GM12878 (cell line): ENCODE measurements around the gene SEMA3C. TPM values are rescaled to one million over a fixed set of nuclear protein-coding genes. Genes with fewer than 3 reads are reported as not detected.

Experiments
- ATAC-seq: fragments of 200-7000 bp; cut with Tn5 transposase; 3 replicates; pipeline ENCODE4 v1.9.1; 2020; ENCODE audit warnings: mild to moderate bottlenecking, moderate library complexity
- BruUV-seq: library from RNA; stranded (reverse); fragments of 400-500 nt; replicated peaks from 2 replicates; lab custom pipeline; 2021; lab: Mats Ljungman, UMichigan
- CTCF ChIA-PET: fragments of 300-600 bp; sonication (Branson Sonifier 250); formaldehyde crosslinking; extraction: SDS; loops from one replicate; lab custom pipeline; 2021; ENCODE audit warnings: inconsistent platforms; lab: Yijun Ruan, JAX
- POLR2A ChIA-PET: fragments of 350-600 bp; formaldehyde crosslinking; extraction: SDS; loops from one replicate; lab custom pipeline; 2021; ENCODE audit warnings: inconsistent platforms; lab: Charles Lee
- RAD21 ChIA-PET: fragments of 300-600 bp; sonication (Branson Sonifier 250); formaldehyde crosslinking; loops from one replicate; lab custom pipeline; 2023; ENCODE audit warnings: antibody characterized with exemption; ENCODE audit not compliant: unreplicated experiment; lab: Charles Lee
- SMC1A ChIA-PET: fragments of 300-600 bp; sonication (Branson Sonifier 250); formaldehyde crosslinking; loops from one replicate; lab custom pipeline; 2023; ENCODE audit not compliant: unreplicated experiment, uncharacterized antibody; lab: Charles Lee
- DNase-seq: peaks from one replicate; pipeline ENCODE4 v3.0.0-alpha.2; 2011; ENCODE audit warnings: low read depth, low spot score
- FAIRE-seq: peaks from 3 replicates; lab custom pipeline; 2011; peaks lifted over from hg19 to GRCh38; lab: Jason Lieb, UNC
- H2AFZ ChIP-seq: 2 replicates; pipeline ENCODE4 v1.6.0; 2011; ENCODE audit warnings: low read depth, low read length, control low read depth; ENCODE audit not compliant: control insufficient read depth
- H3K27ac ChIP-seq: 2 replicates; pipeline ENCODE4 v1.5.1; 2011; ENCODE audit warnings: control low read depth; ENCODE audit not compliant: control insufficient read depth, insufficient read depth
- H3K27me3 ChIP-seq, 2 experiments: replicated peaks in 1 of 2; 2 replicates each; pipeline versions ENCODE4 v1.6.0 to v1.6.1; 2011; ENCODE audit warnings: low read length in 1 of 2; ENCODE audit not compliant: control insufficient read depth in 2 of 2, insufficient read depth in 2 of 2
- H3K36me3 ChIP-seq, 2 experiments: 2 replicates each; pipeline ENCODE4 v1.5.1; 2011; ENCODE audit warnings: low read length in 1 of 2; ENCODE audit not compliant: control insufficient read depth in 2 of 2, insufficient read depth in 2 of 2
- H3K4me1 ChIP-seq: 2 replicates; pipeline ENCODE4 v1.6.1; 2011; ENCODE audit warnings: mild to moderate bottlenecking, low read length, moderate library complexity, mixed read lengths; ENCODE audit not compliant: control insufficient read depth, insufficient read depth
- H3K4me2 ChIP-seq: 2 replicates; pipeline ENCODE4 v1.6.0; 2011; ENCODE audit warnings: control low read depth; ENCODE audit not compliant: control insufficient read depth, insufficient read depth
- H3K4me3 ChIP-seq: fragments of 200-600 bp; sonication (generic); 2 replicates; pipeline ENCODE4 v1.5.1; 2016
- H3K79me2 ChIP-seq: 2 replicates; pipeline ENCODE4 v1.6.0; 2011; ENCODE audit warnings: low read length; ENCODE audit not compliant: control insufficient read depth, insufficient read depth
- H3K9ac ChIP-seq: 2 replicates; pipeline ENCODE4 v1.8.0; 2011; ENCODE audit warnings: low read length, control low read depth, mixed read lengths; ENCODE audit not compliant: control insufficient read depth, insufficient read depth
- H3K9me3 ChIP-seq: replicated peaks from 3 replicates; pipeline ENCODE4 v1.5.1; 2011; ENCODE audit warnings: mild to moderate bottlenecking, low read length; ENCODE audit not compliant: control insufficient read depth, insufficient read depth
- H4K20me1 ChIP-seq: 2 replicates; pipeline ENCODE4 v1.6.0; 2011; ENCODE audit not compliant: control insufficient read depth, insufficient read depth
- E2F4 ChIP-seq: IDR thresholded peaks from 2 replicates; pipeline ENCODE4 v1.6.1; 2012; ENCODE audit warnings: low read depth, low read length, improper control_type of control experiment
- EED ChIP-seq: sonication (generic); IDR thresholded peaks from 2 replicates; pipeline ENCODE4 v1.6.1; 2016; ENCODE audit warnings: antibody characterized with exemption, low read depth
- KLF5 ChIP-seq: fragments of 450-650 bp; IDR thresholded peaks from 2 replicates; pipeline ENCODE4 v1.6.1; 2014; ENCODE audit warnings: mild to moderate bottlenecking; ENCODE audit not compliant: partially characterized antibody
- MTA3 ChIP-seq: IDR thresholded peaks from 2 replicates; pipeline ENCODE4 v1.6.1; 2012; ENCODE audit warnings: low read length, inconsistent platforms, borderline replicate concordance
- NR2F1 ChIP-seq: fragments of 450-650 bp; conservative IDR thresholded peaks from 2 replicates; pipeline ENCODE4 v1.6.1; 2017; ENCODE audit warnings: mild to moderate bottlenecking
- RB1 ChIP-seq: fragments of 450-650 bp; formaldehyde crosslinking; IDR thresholded peaks from 2 replicates; pipeline ENCODE4 v1.6.1; 2017; ENCODE audit warnings: mild to moderate bottlenecking, borderline replicate concordance
- SUZ12 ChIP-seq: fragments of 200-600 bp; sonication (generic); IDR thresholded peaks from one replicate; pipeline ENCODE4 v1.6.1; 2018; ENCODE audit warnings: antibody characterized with exemption, mild to moderate bottlenecking; ENCODE audit not compliant: unreplicated experiment
- YY1 ChIP-seq: IDR thresholded peaks from 2 replicates; pipeline ENCODE4 v1.6.1; 2011; ENCODE audit warnings: low read depth, mild to moderate bottlenecking, low read length
- WGBS: methylation state at CpG from one replicate; pipeline ENCODE4 v1.1.6; 2016; ENCODE audit warnings: low lambda C conversion rate; ENCODE audit not compliant: insufficient replicate concordance, insufficient coverage; ENCODE audit errors: missing lambda C conversion rate; 5-methylcytosine and 5-hydroxymethylcytosine counted together
- in situ Hi-C: fragments of 300-500 bp; cut with MboI; formaldehyde crosslinking; loops from 9 replicates; pipeline ENCODE4 v1.14.3; 2018; ENCODE audit warnings: mixed read lengths
- intact Hi-C: fragments of 100-400 bp; cut with micrococcal nuclease; formaldehyde crosslinking; loops from one replicate; pipeline ENCODE4 v1.14.2; 2022; ENCODE audit not compliant: unreplicated experiment
- polyA plus RNA-seq, 11 experiments: library from polyadenylated mRNA; depleted of rRNA in 4 of 11; unstranded in 6 of 11; stranded (reverse) in 5 of 11; fragments of >200 nt; fragmentation: Nextera tagmentation in 4 of 11; fragmentation: Illumina TruSeq in 1 of 11; extraction: Ambion mirVana in 4 of 11; extraction: Trizol in 1 of 11; gene quantifications; 1 replicate in 1 of 11; 2 replicates in 10 of 11; pipeline versions ENCODE4 v1.2.1 to v1.2.3, GENCODE V29; 2011 to 2016; ENCODE audit warnings: inconsistent platforms in 2 of 11, missing spikeins in 2 of 11, low read depth in 1 of 11
- total RNA-seq, 4 experiments: library from RNA; depleted of rRNA in 3 of 4; stranded (reverse); fragments of >200 nt in 3 of 4; fragmentation: Illumina TruSeq in 1 of 4; extraction: Trizol in 1 of 4; gene quantifications; 2 replicates each; pipeline versions ENCODE4 v1.2.1 to v1.2.3, GENCODE V29; 2013 to 2021
- TF ChIP-seq, protein P1 (sequence below): fragments of 450-650 bp; conservative IDR thresholded peaks from 2 replicates; pipeline ENCODE4 v1.6.1; 2017; ENCODE audit warnings: mild to moderate bottlenecking, moderate library complexity

Gene SEMA3C
- total and polyA plus RNA-seq, 10 of the 15 experiments (the other 5 are each of a cell fraction or from before 2014, with no cell fraction given) = 0.01 to 0.41 (median 0.11) TPM; not detected in 6

DNA sequence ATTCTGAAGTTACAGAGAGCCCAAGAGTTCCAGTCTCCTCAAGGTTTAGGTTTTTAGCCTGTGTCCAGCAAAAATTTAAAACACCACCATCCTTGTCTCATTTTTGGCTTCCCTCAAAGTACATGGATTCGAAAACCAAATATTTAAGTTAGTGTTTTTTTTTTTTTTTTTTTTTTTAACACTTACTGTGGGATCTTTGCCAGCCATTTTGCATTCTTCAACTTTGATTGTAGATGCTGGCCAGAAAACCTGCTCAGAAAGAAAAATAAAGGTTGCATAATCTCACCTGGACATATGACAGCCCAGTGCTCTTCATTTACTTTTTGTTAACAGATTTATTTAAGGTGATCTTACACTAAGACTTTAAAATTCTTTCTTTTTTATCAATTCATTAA, 91.6 kb downstream of the SEMA3C start:
- no peak overlapping the region for H2AFZ ChIP-seq
- no peak overlapping the region for H3K9ac ChIP-seq
- no peaks in the 10 kb centered on the region for H3K9me3 ChIP-seq
- SMC1A ChIA-PET = no interaction called here
- H4K20me1 ChIP-seq = no peaks in the 10 kb centered on the region
- no peaks in the 10 kb centered on the region for H3K27me3 ChIP-seq
- H3K4me2 ChIP-seq = no peak overlapping the region
- H3K36me3 ChIP-seq = no peaks in the 10 kb centered on the region
- no peak overlapping the region for H3K27ac ChIP-seq
- intact Hi-C loops (no loop called here), in situ Hi-C loops (no loop called here)
- POLR2A ChIA-PET = no interaction called here
- RAD21 ChIA-PET = no interaction called here
- CTCF ChIA-PET = no interaction called here
- ATAC-seq (no peak), FAIRE-seq (no peak), DNase-seq (no peak)
- no peak overlapping the region for H3K4me3 ChIP-seq
- no peaks in the 10 kb centered on the region for H3K4me1 ChIP-seq
- no peaks in the 10 kb centered on the region for H3K79me2 ChIP-seq
- TF ChIP-seq EED (no peak), NR2F1 (no peak), RB1 (no peak)
- BruUV-seq = no TSS peak
- WGBS = 0% methylated on average over 1 of the region's 1 CpG

DNA sequence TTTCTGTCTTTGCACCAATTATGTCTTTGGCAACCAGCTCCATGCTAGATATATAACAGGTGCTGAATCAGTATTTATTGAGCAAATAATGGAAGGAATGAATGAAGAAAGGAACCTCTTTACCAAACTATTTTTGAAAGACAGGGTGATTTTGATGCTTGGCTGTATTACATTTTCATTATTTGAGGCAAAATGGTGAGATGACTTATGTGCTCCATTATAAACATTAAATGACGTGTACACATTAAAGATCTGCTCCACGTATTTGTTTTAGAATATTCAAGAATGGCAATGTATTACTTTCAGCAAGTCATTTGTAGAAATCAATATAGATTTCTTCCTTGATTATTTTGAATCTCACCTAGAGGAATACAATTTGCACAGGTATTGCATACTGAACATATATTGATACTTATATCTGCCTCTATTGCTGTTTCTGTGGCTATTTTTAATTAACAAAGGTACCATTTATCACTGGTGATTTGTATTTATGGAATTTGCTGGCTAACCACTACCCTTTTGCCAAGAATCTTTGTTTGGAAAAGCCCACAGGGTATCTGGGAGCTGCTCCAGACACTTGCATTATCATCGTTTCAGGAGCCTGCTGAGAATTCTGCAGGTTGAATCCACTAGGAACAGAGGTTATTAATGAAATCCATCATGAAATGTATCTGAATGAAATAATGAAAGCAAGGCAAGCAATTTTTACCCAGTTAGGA, 92.2 kb downstream of the SEMA3C start:
- Histone ChIP-seq H4K20me1 (no peaks in the 10 kb centered on the region), H3K4me3 (no peak overlapping the region), H3K9ac (no peak overlapping the region), H3K27me3 (no peaks in the 10 kb centered on the region), H3K4me2 (no peak overlapping the region)
- CTCF ChIA-PET = no interaction called here
- ATAC-seq (no peak), DNase-seq (no peak)
- TF ChIP-seq SUZ12 (no peak), MTA3 (no peak), KLF5 (no peak), E2F4 (no peak), YY1 (no peak)
- TF ChIP-seq, protein P1, sequence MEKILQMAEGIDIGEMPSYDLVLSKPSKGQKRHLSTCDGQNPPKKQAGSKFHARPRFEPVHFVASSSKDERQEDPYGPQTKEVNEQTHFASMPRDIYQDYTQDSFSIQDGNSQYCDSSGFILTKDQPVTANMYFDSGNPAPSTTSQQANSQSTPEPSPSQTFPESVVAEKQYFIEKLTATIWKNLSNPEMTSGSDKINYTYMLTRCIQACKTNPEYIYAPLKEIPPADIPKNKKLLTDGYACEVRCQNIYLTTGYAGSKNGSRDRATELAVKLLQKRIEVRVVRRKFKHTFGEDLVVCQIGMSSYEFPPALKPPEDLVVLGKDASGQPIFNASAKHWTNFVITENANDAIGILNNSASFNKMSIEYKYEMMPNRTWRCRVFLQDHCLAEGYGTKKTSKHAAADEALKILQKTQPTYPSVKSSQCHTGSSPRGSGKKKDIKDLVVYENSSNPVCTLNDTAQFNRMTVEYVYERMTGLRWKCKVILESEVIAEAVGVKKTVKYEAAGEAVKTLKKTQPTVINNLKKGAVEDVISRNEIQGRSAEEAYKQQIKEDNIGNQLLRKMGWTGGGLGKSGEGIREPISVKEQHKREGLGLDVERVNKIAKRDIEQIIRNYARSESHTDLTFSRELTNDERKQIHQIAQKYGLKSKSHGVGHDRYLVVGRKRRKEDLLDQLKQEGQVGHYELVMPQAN = no peak
- TF ChIP-seq, all 136 proteins: peak for 0
- in situ Hi-C loops = no loop called here
- Histone ChIP-seq H3K79me2 (no peaks in the 10 kb centered on the region), H3K36me3 (no peaks in the 10 kb centered on the region), H3K4me1 (no peaks in the 10 kb centered on the region), H2AFZ (no peak overlapping the region), H3K27ac (no peak overlapping the region), H3K9me3 (no peaks in the 10 kb centered on the region)
- 16% methylated on average over 3 of the region's 3 CpGs for WGBS
- ChIA-PET RAD21 (no interaction called here), SMC1A (no interaction called here), POLR2A (no interaction called here)
- intact Hi-C loops = no loop called here
- BruUV-seq = no TSS peak
- FAIRE-seq = no peak
